Smooth muscle cell (in vitro differentiated cells): ENCODE data around the gene ATP11A. TPM values are rescaled to one million over a fixed set of nuclear protein-coding genes. Genes with fewer than 3 reads are reported as not detected.

Experiments
- DNase-seq: peaks from one replicate; lab custom pipeline; 2025; ENCODE audit not compliant: unreplicated experiment; lab: John Stamatoyannopoulos, UW
- H2AFZ ChIP-seq: fragments of 200-600 bp; sonication (generic); 2 replicates; pipeline ENCODE4 v1.6.0; 2016; ENCODE audit warnings: antibody characterized with exemption, low read depth, mild to moderate bottlenecking
- H3F3A ChIP-seq: fragments of 200-600 bp; sonication (generic); 2 replicates; pipeline ENCODE4 v1.6.0; 2017; ENCODE audit warnings: antibody characterized with exemption, low read depth
- H3K27ac ChIP-seq: fragments of 200-600 bp; sonication (generic); 2 replicates; pipeline ENCODE4 v1.5.1; 2016; ENCODE audit warnings: low read depth, mild to moderate bottlenecking
- H3K27me3 ChIP-seq: fragments of 200-600 bp; sonication (generic); 2 replicates; pipeline ENCODE4 v1.6.1; 2016; ENCODE audit warnings: low read depth, mild to moderate bottlenecking
- H3K36me3 ChIP-seq: fragments of 200-600 bp; sonication (generic); 2 replicates; pipeline ENCODE4 v1.5.1; 2016; ENCODE audit warnings: low read depth
- H3K4me1 ChIP-seq: fragments of 200-600 bp; sonication (generic); 2 replicates; pipeline ENCODE4 v1.5.1; 2016; ENCODE audit warnings: low read depth
- H3K4me2 ChIP-seq: fragments of 200-600 bp; sonication (generic); 2 replicates; pipeline ENCODE4 v1.6.0; 2016; ENCODE audit warnings: mild to moderate bottlenecking
- H3K4me3 ChIP-seq: fragments of 200-600 bp; sonication (generic); 2 replicates; pipeline ENCODE4 v1.5.1; 2016; ENCODE audit warnings: mild to moderate bottlenecking
- H3K79me2 ChIP-seq: fragments of 200-600 bp; sonication (generic); 2 replicates; pipeline ENCODE4 v1.6.0; 2016; ENCODE audit warnings: low read depth, mild to moderate bottlenecking
- H3K9ac ChIP-seq: fragments of 200-600 bp; sonication (generic); 2 replicates; pipeline ENCODE4 v1.6.0; 2016; ENCODE audit warnings: low read depth
- H3K9me3 ChIP-seq: fragments of 200-600 bp; sonication (generic); replicated peaks from 2 replicates; pipeline ENCODE4 v1.5.1; 2016; ENCODE audit warnings: low read depth
- H4K20me1 ChIP-seq: fragments of 200-600 bp; sonication (generic); 2 replicates; pipeline ENCODE4 v1.6.0; 2016; ENCODE audit warnings: low read depth
- WGBS: methylation state at CpG from one replicate; pipeline ENCODE4 v1.1.7; 2016; ENCODE audit warnings: low lambda C conversion rate; 5-methylcytosine and 5-hydroxymethylcytosine counted together
- polyA plus RNA-seq: library from polyadenylated mRNA; unstranded; fragments of >200 nt; fragmentation: Nextera tagmentation; extraction: Ambion mirVana; gene quantifications from 2 replicates; pipeline ENCODE4 v1.2.1, GENCODE V29; 2016
- total RNA-seq: library from RNA; depleted of rRNA; stranded (reverse); fragments of >200 nt; gene quantifications from 2 replicates; pipeline ENCODE4 v1.2.3, GENCODE V29; 2014
- TF ChIP-seq, protein P1 (sequence below): fragments of 200-600 bp; sonication (generic); IDR thresholded peaks from 2 replicates; pipeline ENCODE4 v1.5.1; 2017; ENCODE audit warnings: borderline replicate concordance, mild to moderate bottlenecking, antibody characterized with exemption; ENCODE audit not compliant: insufficient read depth, poor library complexity, severe bottlenecking

Gene ATP11A
- total and polyA plus RNA-seq, 2 experiments from 2014 or later: 6.5 to 7.5 TPM

DNA sequence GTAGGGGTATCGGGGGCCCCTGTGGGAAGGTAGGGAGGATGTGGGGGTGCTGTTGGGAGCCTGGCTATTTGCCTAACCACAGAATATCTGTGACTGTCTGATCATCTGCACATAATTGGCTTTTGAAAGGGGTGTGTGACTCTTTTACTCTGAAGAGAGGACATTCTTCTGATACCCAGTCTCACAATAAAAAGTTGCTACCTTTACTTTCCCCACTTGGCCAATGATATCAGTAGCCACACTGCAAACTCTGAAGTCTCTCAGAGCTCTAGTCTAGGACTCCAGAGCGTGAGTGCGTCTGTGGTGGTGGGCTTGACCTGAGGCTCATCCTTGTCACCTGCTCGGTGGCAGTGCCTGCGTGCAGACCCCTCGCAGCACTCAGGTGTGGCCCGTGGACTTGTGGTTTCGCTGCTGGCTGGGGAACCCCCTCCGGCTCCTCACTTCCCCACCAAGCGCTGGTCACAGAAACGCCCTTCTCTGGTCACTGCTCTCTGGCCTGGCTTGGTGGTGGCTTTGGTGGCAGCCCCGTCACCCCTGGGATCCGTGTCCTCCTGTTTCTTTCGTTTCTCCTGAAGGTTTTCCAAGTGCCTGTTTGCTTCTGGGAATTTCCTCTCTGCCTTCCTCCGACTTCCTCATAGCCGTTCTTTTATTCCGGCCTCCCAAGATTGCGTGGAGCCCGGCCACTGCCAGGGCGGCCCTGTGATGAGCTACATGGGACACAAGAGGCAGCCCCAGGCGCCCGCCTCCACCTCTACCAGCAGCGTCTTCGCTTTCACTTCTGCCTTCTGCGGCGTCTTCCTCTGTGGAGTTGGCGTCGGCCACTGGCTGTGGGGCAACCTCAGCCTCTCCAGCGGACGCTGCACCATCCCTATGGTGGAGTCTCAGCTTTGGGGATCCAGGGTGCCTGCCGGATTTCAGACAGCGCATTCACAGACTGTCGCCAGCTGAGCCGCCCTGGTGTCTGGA lies 78.0 kb downstream of the ATP11A start:
- H3F3A ChIP-seq: peaks cover 6% of the 10 kb centered on the region
- TF ChIP-seq, protein P1, sequence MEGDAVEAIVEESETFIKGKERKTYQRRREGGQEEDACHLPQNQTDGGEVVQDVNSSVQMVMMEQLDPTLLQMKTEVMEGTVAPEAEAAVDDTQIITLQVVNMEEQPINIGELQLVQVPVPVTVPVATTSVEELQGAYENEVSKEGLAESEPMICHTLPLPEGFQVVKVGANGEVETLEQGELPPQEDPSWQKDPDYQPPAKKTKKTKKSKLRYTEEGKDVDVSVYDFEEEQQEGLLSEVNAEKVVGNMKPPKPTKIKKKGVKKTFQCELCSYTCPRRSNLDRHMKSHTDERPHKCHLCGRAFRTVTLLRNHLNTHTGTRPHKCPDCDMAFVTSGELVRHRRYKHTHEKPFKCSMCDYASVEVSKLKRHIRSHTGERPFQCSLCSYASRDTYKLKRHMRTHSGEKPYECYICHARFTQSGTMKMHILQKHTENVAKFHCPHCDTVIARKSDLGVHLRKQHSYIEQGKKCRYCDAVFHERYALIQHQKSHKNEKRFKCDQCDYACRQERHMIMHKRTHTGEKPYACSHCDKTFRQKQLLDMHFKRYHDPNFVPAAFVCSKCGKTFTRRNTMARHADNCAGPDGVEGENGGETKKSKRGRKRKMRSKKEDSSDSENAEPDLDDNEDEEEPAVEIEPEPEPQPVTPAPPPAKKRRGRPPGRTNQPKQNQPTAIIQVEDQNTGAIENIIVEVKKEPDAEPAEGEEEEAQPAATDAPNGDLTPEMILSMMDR: no peak
- H3K79me2 ChIP-seq: peaks cover 9% of the 10 kb centered on the region
- WGBS: 95% methylated on average over 33 of the region's 34 CpGs
- no peak overlapping the region for H2AFZ ChIP-seq
- H3K27ac ChIP-seq: no peak overlapping the region
- DNase-seq: no peak
- no peak overlapping the region for H3K4me3 ChIP-seq
- no peaks in the 10 kb centered on the region for H3K9me3 ChIP-seq
- H3K4me2 ChIP-seq: no peak overlapping the region
- H3K27me3 ChIP-seq: no peaks in the 10 kb centered on the region
- H3K36me3 ChIP-seq: no peaks in the 10 kb centered on the region
- no peaks in the 10 kb centered on the region for H3K4me1 ChIP-seq
- H4K20me1 ChIP-seq: peaks cover 69% of the 10 kb centered on the region
- H3K9ac ChIP-seq: no peak overlapping the region

DNA sequence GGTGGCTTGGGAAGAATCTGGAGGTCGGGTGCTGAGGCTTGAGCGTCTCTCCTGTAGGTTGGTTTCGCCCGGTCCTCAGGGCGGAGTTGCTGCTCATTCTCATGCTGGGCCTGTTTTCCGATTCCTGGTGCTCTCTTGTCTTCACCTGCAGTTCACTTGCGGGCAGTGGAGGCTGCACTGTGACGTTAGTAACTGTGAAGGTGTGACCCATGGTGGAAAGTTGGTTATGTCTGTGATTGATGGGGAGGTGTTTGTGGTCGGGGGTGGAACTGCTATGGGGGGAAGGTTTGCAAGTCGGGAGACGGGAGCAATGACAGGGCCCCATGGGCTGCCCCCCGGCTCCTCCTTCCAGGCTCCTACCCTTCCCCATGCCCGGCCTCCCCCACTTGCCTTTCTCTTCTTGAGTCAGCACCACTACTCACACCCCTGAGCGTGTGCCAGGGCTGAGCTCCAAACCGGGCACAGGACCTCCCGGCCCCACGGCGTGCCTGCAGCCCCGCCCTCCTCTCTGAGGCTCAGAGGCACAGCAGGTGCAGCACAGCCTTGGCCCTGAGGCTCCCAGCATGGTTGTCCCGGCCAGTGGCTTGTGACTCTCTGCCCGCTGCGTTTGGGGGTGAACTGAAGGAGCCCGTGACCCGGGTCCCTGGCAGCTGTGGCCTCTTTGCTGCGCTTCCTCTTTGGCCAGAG lies 79.1 kb downstream of the ATP11A start:
- WGBS: 94% methylated on average over 22 of the region's 25 CpGs

DNA sequence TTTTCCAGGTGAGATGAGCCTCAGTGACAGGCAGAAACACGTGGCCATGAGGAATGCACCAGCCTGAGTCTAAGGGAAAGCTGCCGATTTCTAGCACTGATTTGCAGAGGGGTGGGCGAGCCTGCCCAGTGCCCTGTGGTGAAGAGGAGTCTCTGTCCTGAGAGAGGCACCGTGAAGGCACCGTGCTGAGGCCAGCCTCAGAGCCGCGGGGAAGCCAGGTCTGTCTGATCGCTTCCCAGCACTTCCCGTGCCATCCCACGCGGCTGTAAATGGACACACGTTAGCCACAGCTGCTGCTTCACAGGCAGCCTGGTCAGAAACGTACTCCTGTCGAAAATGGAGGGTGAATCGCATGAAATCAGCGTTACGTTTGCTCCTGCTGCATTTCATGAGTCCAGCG lies 79.8 kb downstream of the ATP11A start:
- WGBS: 88% methylated on average over 18 of the region's 18 CpGs
- TF ChIP-seq, protein P1: no peak
- Histone ChIP-seq H3K9me3 (no peaks in the 10 kb centered on the region), H3K27ac (no peak overlapping the region), H4K20me1 (peaks cover 85% of the 10 kb centered on the region), H3K4me3 (no peak overlapping the region), H3K36me3 (no peaks in the 10 kb centered on the region), H3F3A (no peaks in the 10 kb centered on the region), H2AFZ (no peak overlapping the region), H3K4me1 (no peaks in the 10 kb centered on the region), H3K9ac (no peak overlapping the region), H3K4me2 (no peak overlapping the region), H3K27me3 (no peaks in the 10 kb centered on the region), H3K79me2 (peaks cover 9% of the 10 kb centered on the region)
- no peak for DNase-seq

More for the DNA sequence above, 79.1 kb downstream of the ATP11A start:
- TF ChIP-seq, protein P1: no peak
- no peak overlapping the region for H3K4me2 ChIP-seq
- H3K79me2 ChIP-seq: peaks cover 9% of the 10 kb centered on the region
- no peaks in the 10 kb centered on the region for H3K27me3 ChIP-seq
- H3K4me1 ChIP-seq: no peaks in the 10 kb centered on the region
- no peak overlapping the region for H3K27ac ChIP-seq
- no peak for DNase-seq
- peaks cover 80% of the 10 kb centered on the region for H4K20me1 ChIP-seq
- no peaks in the 10 kb centered on the region for H3K9me3 ChIP-seq
- H2AFZ ChIP-seq: no peak overlapping the region
- no peak overlapping the region for H3K9ac ChIP-seq
- no peak overlapping the region for H3K4me3 ChIP-seq
- H3F3A ChIP-seq: no peaks in the 10 kb centered on the region
- no peaks in the 10 kb centered on the region for H3K36me3 ChIP-seq
